ENCODE data around the gene SLC29A1. TPM values are rescaled to one million over a fixed set of nuclear protein-coding genes. Genes with fewer than 3 reads are reported as not detected.
A peak's percentile ranks its signal among the peaks of the same experiment; 100 is the strongest.

The SLC29A1 gene
- total and polyA plus RNA-seq, 9 of the 15 experiments (the other 6 are each of a cell fraction or from before 2014, with no cell fraction given) = 18.9 to 170 (median 57.7) TPM

DNA sequence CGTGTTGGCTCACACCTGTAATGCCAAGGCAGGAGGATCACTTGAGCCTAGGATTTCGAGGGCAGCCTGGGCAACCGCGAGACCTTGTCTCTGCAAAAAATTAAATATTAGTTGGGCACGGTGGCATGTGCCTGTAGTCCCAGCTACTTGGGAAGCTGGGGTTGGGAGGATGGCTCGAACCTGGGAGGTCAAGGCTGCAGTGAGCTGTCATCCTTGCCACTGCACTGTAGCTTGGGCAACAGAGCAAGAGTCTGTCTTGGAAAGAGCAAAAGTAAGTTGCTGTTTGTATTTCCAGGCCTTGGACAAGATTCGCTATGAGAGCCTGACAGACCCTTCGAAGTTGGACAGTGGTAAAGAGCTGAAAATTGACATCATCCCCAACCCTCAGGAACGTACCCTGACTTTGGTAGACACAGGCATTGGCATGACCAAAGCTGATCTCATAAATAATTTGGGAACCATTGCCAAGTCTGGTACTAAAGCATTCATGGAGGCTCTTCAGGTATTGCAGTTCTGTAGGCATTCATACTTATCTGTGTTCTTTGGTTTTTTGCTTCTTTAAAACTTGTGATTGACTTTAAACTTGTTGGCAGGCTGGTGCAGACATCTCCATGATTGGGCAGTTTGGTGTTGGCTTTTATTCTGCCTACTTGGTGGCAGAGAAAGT, 25.8 kb downstream of the SLC29A1 start (continued):
- TF ChIP-seq, protein P1, sequence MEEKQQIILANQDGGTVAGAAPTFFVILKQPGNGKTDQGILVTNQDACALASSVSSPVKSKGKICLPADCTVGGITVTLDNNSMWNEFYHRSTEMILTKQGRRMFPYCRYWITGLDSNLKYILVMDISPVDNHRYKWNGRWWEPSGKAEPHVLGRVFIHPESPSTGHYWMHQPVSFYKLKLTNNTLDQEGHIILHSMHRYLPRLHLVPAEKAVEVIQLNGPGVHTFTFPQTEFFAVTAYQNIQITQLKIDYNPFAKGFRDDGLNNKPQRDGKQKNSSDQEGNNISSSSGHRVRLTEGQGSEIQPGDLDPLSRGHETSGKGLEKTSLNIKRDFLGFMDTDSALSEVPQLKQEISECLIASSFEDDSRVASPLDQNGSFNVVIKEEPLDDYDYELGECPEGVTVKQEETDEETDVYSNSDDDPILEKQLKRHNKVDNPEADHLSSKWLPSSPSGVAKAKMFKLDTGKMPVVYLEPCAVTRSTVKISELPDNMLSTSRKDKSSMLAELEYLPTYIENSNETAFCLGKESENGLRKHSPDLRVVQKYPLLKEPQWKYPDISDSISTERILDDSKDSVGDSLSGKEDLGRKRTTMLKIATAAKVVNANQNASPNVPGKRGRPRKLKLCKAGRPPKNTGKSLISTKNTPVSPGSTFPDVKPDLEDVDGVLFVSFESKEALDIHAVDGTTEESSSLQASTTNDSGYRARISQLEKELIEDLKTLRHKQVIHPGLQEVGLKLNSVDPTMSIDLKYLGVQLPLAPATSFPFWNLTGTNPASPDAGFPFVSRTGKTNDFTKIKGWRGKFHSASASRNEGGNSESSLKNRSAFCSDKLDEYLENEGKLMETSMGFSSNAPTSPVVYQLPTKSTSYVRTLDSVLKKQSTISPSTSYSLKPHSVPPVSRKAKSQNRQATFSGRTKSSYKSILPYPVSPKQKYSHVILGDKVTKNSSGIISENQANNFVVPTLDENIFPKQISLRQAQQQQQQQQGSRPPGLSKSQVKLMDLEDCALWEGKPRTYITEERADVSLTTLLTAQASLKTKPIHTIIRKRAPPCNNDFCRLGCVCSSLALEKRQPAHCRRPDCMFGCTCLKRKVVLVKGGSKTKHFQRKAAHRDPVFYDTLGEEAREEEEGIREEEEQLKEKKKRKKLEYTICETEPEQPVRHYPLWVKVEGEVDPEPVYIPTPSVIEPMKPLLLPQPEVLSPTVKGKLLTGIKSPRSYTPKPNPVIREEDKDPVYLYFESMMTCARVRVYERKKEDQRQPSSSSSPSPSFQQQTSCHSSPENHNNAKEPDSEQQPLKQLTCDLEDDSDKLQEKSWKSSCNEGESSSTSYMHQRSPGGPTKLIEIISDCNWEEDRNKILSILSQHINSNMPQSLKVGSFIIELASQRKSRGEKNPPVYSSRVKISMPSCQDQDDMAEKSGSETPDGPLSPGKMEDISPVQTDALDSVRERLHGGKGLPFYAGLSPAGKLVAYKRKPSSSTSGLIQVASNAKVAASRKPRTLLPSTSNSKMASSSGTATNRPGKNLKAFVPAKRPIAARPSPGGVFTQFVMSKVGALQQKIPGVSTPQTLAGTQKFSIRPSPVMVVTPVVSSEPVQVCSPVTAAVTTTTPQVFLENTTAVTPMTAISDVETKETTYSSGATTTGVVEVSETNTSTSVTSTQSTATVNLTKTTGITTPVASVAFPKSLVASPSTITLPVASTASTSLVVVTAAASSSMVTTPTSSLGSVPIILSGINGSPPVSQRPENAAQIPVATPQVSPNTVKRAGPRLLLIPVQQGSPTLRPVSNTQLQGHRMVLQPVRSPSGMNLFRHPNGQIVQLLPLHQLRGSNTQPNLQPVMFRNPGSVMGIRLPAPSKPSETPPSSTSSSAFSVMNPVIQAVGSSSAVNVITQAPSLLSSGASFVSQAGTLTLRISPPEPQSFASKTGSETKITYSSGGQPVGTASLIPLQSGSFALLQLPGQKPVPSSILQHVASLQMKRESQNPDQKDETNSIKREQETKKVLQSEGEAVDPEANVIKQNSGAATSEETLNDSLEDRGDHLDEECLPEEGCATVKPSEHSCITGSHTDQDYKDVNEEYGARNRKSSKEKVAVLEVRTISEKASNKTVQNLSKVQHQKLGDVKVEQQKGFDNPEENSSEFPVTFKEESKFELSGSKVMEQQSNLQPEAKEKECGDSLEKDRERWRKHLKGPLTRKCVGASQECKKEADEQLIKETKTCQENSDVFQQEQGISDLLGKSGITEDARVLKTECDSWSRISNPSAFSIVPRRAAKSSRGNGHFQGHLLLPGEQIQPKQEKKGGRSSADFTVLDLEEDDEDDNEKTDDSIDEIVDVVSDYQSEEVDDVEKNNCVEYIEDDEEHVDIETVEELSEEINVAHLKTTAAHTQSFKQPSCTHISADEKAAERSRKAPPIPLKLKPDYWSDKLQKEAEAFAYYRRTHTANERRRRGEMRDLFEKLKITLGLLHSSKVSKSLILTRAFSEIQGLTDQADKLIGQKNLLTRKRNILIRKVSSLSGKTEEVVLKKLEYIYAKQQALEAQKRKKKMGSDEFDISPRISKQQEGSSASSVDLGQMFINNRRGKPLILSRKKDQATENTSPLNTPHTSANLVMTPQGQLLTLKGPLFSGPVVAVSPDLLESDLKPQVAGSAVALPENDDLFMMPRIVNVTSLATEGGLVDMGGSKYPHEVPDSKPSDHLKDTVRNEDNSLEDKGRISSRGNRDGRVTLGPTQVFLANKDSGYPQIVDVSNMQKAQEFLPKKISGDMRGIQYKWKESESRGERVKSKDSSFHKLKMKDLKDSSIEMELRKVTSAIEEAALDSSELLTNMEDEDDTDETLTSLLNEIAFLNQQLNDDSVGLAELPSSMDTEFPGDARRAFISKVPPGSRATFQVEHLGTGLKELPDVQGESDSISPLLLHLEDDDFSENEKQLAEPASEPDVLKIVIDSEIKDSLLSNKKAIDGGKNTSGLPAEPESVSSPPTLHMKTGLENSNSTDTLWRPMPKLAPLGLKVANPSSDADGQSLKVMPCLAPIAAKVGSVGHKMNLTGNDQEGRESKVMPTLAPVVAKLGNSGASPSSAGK (IDR thresholded peaks at IDR 0.05) = no peak
- TF ChIP-seq HNRNPL (IDR thresholded peaks at IDR 0.05; ENCODE audit: low read depth, low read length) = peak; percentile 48
- TF ChIP-seq ZNF124 (CRISPR knock-in tag; IDR thresholded peaks at IDR 0.05) = no peak
- 0 out of 2 replicates have a peak, but pooled peaks have one; percentile 26 for TF ChIP-seq ELF2 (CRISPR knock-in tag; IDR thresholded peaks at IDR 0.05)
- no peak for TF ChIP-seq ESRRB (CRISPR knock-in tag; IDR thresholded peaks at IDR 0.05; ENCODE audit: borderline replicate concordance)
- TF ChIP-seq MITF (IDR thresholded peaks at IDR 0.05) = no peak
- TF ChIP-seq SNIP1 (IDR thresholded peaks at IDR 0.05; ENCODE audit: low read depth) = no peak
- TF ChIP-seq NFXL1 (CRISPR knock-in tag; IDR thresholded peaks at IDR 0.05) = 0 out of 2 replicates have a peak, but pooled peaks have one; percentile 18
- no peak for TF ChIP-seq MCM2 (IDR thresholded peaks at IDR 0.05; ENCODE audit: low read depth)
- TF ChIP-seq BRCA1 (IDR thresholded peaks at IDR 0.05) = no peak
- no peak for TF ChIP-seq BRCA1 (CRISPR knock-in tag; IDR thresholded peaks at IDR 0.05)
- TF ChIP-seq, protein P2, sequence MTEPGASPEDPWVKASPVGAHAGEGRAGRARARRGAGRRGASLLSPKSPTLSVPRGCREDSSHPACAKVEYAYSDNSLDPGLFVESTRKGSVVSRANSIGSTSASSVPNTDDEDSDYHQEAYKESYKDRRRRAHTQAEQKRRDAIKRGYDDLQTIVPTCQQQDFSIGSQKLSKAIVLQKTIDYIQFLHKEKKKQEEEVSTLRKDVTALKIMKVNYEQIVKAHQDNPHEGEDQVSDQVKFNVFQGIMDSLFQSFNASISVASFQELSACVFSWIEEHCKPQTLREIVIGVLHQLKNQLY (CRISPR knock-in tag; conservative IDR thresholded peaks at IDR 0.05) = no peak
- peak; percentile 42 for TF ChIP-seq SMAD1 (IDR thresholded peaks at IDR 0.05; ENCODE audit: low read depth, low read length, partially characterized antibody)
- no peak for TF ChIP-seq RFX5 (IDR thresholded peaks at IDR 0.05; ENCODE audit: low read depth, low read length)
